ENCODE results near the gene ZNF526. TPM values are rescaled to one million over a fixed set of nuclear protein-coding genes. Genes with fewer than 3 reads are reported as not detected.
A peak's percentile ranks its signal among the peaks of the same experiment; 100 is the strongest.

Gene ZNF526
- polyA plus RNA-seq, 1 donor from 2014 or later: 2.1 TPM

DNA sequence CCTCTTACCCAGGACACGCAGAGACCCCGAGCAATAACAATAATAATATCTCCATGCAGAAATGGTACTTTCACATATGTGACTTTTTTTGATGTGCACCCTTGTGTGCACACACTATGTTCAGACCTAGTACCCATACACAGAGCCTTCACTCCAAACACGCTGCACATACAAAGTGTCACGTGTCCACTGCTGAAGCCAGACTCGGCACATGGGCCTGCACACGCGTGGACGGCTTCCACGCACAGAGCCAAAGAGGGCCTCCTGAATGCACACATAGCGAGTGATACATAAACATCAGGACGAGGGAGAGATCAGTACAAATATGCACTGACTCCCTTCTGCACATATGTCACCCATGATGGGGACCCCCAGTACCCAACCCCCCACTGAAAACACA, 45.9 kb upstream of the ZNF526 start:
- no peak overlapping the region for H2AFZ ChIP-seq (ENCODE audit: low read depth, low read length)
- no peaks in the 10 kb centered on the region for H3K9me2 ChIP-seq (ENCODE audit: insufficient read depth, low read length)
- H3K79me2 ChIP-seq (replicated peaks; ENCODE audit: insufficient read depth, low read length): peaks cover 61% of the 10 kb centered on the region
- no peaks in the 10 kb centered on the region for H3K9me3 ChIP-seq (ENCODE audit: low read length)
- peaks cover 7% of the 10 kb centered on the region for H3F3A ChIP-seq (ENCODE audit: insufficient read depth, low read length, poor library complexity, severe bottlenecking)
- H3K27ac ChIP-seq (ENCODE audit: low read length): peak overlapping the region; percentile 100
- no peaks in the 10 kb centered on the region for H3K36me3 ChIP-seq (ENCODE audit: insufficient read depth, low read length)
- H3K4me2 ChIP-seq (ENCODE audit: low read length): peak overlapping the region; percentile 100
- TF ChIP-seq TAF1 (IDR thresholded peaks at IDR 0.05; ENCODE audit: low read depth): no peak
- TF ChIP-seq RAD21 (conservative IDR thresholded peaks at IDR 0.05): no peak
- TF ChIP-seq, protein P1, sequence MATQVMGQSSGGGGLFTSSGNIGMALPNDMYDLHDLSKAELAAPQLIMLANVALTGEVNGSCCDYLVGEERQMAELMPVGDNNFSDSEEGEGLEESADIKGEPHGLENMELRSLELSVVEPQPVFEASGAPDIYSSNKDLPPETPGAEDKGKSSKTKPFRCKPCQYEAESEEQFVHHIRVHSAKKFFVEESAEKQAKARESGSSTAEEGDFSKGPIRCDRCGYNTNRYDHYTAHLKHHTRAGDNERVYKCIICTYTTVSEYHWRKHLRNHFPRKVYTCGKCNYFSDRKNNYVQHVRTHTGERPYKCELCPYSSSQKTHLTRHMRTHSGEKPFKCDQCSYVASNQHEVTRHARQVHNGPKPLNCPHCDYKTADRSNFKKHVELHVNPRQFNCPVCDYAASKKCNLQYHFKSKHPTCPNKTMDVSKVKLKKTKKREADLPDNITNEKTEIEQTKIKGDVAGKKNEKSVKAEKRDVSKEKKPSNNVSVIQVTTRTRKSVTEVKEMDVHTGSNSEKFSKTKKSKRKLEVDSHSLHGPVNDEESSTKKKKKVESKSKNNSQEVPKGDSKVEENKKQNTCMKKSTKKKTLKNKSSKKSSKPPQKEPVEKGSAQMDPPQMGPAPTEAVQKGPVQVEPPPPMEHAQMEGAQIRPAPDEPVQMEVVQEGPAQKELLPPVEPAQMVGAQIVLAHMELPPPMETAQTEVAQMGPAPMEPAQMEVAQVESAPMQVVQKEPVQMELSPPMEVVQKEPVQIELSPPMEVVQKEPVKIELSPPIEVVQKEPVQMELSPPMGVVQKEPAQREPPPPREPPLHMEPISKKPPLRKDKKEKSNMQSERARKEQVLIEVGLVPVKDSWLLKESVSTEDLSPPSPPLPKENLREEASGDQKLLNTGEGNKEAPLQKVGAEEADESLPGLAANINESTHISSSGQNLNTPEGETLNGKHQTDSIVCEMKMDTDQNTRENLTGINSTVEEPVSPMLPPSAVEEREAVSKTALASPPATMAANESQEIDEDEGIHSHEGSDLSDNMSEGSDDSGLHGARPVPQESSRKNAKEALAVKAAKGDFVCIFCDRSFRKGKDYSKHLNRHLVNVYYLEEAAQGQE (IDR thresholded peaks at IDR 0.05; ENCODE audit: borderline replicate concordance): no peak
- TF ChIP-seq EP300 (conservative IDR thresholded peaks at IDR 0.05; ENCODE audit: poor library complexity, severe bottlenecking): no peak
- TF ChIP-seq MXI1 (conservative IDR thresholded peaks at IDR 0.05; ENCODE audit: poor library complexity, severe bottlenecking): no peak
- TF ChIP-seq POLR2AphosphoS5 (IDR thresholded peaks at IDR 0.05): no peak
- TF ChIP-seq EZH2 (IDR thresholded peaks at IDR 0.05; ENCODE audit: borderline replicate concordance, insufficient read depth, low read length, poor library complexity, severe bottlenecking): no peak
- TF ChIP-seq, protein P2, sequence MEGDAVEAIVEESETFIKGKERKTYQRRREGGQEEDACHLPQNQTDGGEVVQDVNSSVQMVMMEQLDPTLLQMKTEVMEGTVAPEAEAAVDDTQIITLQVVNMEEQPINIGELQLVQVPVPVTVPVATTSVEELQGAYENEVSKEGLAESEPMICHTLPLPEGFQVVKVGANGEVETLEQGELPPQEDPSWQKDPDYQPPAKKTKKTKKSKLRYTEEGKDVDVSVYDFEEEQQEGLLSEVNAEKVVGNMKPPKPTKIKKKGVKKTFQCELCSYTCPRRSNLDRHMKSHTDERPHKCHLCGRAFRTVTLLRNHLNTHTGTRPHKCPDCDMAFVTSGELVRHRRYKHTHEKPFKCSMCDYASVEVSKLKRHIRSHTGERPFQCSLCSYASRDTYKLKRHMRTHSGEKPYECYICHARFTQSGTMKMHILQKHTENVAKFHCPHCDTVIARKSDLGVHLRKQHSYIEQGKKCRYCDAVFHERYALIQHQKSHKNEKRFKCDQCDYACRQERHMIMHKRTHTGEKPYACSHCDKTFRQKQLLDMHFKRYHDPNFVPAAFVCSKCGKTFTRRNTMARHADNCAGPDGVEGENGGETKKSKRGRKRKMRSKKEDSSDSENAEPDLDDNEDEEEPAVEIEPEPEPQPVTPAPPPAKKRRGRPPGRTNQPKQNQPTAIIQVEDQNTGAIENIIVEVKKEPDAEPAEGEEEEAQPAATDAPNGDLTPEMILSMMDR (IDR thresholded peaks at IDR 0.05; ENCODE audit: poor library complexity, severe bottlenecking): no peak
- no peak for TF ChIP-seq SMC3 (conservative IDR thresholded peaks at IDR 0.05; ENCODE audit: poor library complexity)
- H3K9ac ChIP-seq (ENCODE audit: low read length): peak overlapping the region; percentile 100
- H3K4me3 ChIP-seq (ENCODE audit: low read length): peak overlapping the region; percentile 87
- H4K20me1 ChIP-seq (ENCODE audit: insufficient read depth): no peaks in the 10 kb centered on the region
- no peaks in the 10 kb centered on the region for H3K27me3 ChIP-seq (ENCODE audit: insufficient read depth, low read depth, low read length)

DNA sequence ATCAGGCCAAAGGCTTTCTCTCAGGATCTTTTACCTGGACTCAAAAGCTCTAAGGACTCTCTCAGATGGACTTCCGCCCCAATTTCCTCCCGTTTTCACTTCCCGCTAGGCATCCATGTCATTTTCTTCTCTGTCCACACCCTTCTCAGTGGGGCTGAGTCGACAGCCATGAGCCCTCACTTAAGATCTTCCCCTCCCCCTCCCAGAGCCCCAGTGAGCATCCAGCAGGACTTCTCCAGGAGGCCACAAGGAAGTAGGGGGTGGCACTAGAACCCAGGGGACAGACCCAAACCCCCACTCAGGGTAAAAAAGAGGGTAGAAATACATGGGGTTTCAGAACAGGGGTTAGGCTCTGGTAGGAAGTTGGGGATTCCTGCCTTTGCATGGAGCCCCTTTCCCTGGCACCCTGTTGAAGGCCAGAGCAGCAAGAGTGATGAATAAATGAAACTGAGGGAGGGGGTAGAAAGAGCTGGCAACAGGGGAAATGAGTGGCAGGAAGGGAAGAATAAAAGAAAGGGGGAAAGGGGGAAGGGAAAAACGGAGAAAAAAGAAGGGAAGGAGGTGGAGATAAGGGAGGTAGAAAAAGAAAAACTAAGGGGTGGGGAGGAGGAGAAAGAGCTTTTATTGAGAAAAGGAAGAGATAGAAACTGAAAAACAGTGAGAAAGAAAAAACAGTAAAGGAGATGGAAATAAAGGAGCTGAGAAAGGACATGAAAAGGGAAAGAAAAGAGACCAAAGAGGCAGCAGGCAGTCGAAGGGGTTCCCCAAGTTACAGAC, 45.0 kb upstream of the ZNF526 start:
- Histone ChIP-seq H3K9ac (ENCODE audit: low read length) (peak overlapping the region; percentile 100), H3K36me3 (ENCODE audit: insufficient read depth, low read length) (no peaks in the 10 kb centered on the region), H3K9me3 (ENCODE audit: low read length) (no peaks in the 10 kb centered on the region), H3K4me2 (ENCODE audit: low read length) (peak overlapping the region; percentile 100), H3K79me2 (replicated peaks; ENCODE audit: insufficient read depth, low read length) (peaks cover 54% of the 10 kb centered on the region), H4K20me1 (ENCODE audit: insufficient read depth) (no peaks in the 10 kb centered on the region), H3K4me3 (ENCODE audit: low read length) (peak overlapping the region; percentile 87), H2AFZ (ENCODE audit: low read depth, low read length) (no peak overlapping the region), H3K9me2 (ENCODE audit: insufficient read depth, low read length) (no peaks in the 10 kb centered on the region), H3K27me3 (ENCODE audit: insufficient read depth, low read depth, low read length) (no peaks in the 10 kb centered on the region), H3F3A (ENCODE audit: insufficient read depth, low read length, poor library complexity, severe bottlenecking) (peaks cover 7% of the 10 kb centered on the region), H3K27ac (ENCODE audit: low read length) (peak overlapping the region; percentile 100)
- TF ChIP-seq EP300 (conservative IDR thresholded peaks at IDR 0.05; ENCODE audit: poor library complexity, severe bottlenecking) (no peak), SMC3 (conservative IDR thresholded peaks at IDR 0.05; ENCODE audit: poor library complexity) (no peak), TAF1 (IDR thresholded peaks at IDR 0.05; ENCODE audit: low read depth) (no peak), MXI1 (conservative IDR thresholded peaks at IDR 0.05; ENCODE audit: poor library complexity, severe bottlenecking) (no peak), POLR2AphosphoS5 (IDR thresholded peaks at IDR 0.05) (no peak), EZH2 (IDR thresholded peaks at IDR 0.05; ENCODE audit: borderline replicate concordance, insufficient read depth, low read length, poor library complexity, severe bottlenecking) (no peak), RAD21 (conservative IDR thresholded peaks at IDR 0.05) (no peak)
- TF ChIP-seq, protein P1 (IDR thresholded peaks at IDR 0.05; ENCODE audit: borderline replicate concordance): no peak
- TF ChIP-seq, protein P2 (IDR thresholded peaks at IDR 0.05; ENCODE audit: poor library complexity, severe bottlenecking): no peak

Measured in neural cell (in vitro differentiated cells).